ENCODE results near the gene CLEC3B.

DNA sequence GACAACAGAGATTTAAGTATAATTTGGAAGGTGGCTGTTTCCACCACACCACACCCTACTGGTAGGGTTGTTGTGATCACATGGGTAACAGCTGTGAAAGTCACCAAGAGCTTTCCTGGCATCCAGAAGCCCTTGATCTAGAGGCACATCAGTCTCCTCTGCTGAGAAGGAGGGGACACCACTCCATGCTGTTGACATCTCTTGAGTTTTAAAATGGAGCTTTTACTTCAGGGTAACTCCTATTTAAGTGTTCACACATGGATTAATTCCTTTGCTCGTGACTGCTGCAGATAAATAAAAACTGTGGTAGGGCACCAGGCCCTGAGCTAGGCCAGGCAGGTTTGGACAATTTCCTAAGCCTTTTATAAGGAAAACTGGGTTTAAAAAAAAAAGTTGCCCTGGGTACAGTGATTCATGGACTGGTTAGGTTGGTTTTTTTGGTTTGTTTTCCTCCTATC lies 42.6 kb upstream of the CLEC3B start:
- TF ChIP-seq, protein P1, sequence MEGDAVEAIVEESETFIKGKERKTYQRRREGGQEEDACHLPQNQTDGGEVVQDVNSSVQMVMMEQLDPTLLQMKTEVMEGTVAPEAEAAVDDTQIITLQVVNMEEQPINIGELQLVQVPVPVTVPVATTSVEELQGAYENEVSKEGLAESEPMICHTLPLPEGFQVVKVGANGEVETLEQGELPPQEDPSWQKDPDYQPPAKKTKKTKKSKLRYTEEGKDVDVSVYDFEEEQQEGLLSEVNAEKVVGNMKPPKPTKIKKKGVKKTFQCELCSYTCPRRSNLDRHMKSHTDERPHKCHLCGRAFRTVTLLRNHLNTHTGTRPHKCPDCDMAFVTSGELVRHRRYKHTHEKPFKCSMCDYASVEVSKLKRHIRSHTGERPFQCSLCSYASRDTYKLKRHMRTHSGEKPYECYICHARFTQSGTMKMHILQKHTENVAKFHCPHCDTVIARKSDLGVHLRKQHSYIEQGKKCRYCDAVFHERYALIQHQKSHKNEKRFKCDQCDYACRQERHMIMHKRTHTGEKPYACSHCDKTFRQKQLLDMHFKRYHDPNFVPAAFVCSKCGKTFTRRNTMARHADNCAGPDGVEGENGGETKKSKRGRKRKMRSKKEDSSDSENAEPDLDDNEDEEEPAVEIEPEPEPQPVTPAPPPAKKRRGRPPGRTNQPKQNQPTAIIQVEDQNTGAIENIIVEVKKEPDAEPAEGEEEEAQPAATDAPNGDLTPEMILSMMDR (conservative IDR thresholded peaks at IDR 0.05 in 1 of 2, IDR thresholded peaks at IDR 0.05 in 1 of 2; ENCODE audit: low read depth in 1 of 2, low read length in 2 of 2), result no peak
- TF ChIP-seq EZH2 (IDR thresholded peaks at IDR 0.05; ENCODE audit: low read length, missing control alignments), result no peak

All from fibroblast of lung (primary cell).